IMR-90 (cell line): ENCODE measurements around the gene BRPF3. TPM values are rescaled to one million over a fixed set of nuclear protein-coding genes. Genes with fewer than 3 reads are reported as not detected.

ENCODE experiments used
- ATAC-seq: fragments of 200-7000 bp; cut with Tn5 transposase; 2 replicates; pipeline ENCODE4 v1.9.1; 2020; ENCODE audit warnings: low read depth, mild to moderate bottlenecking, moderate library complexity
- BruUV-seq: library from RNA; stranded (reverse); fragments of 400-500 nt; replicated peaks from 2 replicates; lab custom pipeline; 2021; lab: Mats Ljungman, UMichigan
- CTCF ChIA-PET: fragments of 300-600 bp; formaldehyde crosslinking; extraction: SDS; loops from one replicate; lab custom pipeline; 2021; ENCODE audit warnings: antibody characterized with exemption; lab: Yijun Ruan, JAX
- POLR2A ChIA-PET: fragments of 300-600 bp; sonication (Branson Sonifier 250); formaldehyde crosslinking; loops from one replicate; lab custom pipeline; 2022; ENCODE audit warnings: antibody characterized with exemption; ENCODE audit not compliant: unreplicated experiment; lab: Charles Lee
- DNase-seq: peaks from one replicate; pipeline ENCODE4 v3.0.0; 2013
- H2AFZ ChIP-seq: replicated peaks from 2 replicates; pipeline ENCODE3; 2013; ENCODE audit warnings: low read length, mild to moderate bottlenecking; ENCODE audit not compliant: poor library complexity
- H2AK5ac ChIP-seq: 2 replicates; pipeline ENCODE4 v1.6.1; 2013; ENCODE audit warnings: low read depth, low read length, inconsistent platforms
- H2AK9ac ChIP-seq: replicated peaks from 2 replicates; pipeline ENCODE3; 2013; ENCODE audit warnings: mild to moderate bottlenecking, low read depth, low read length, moderate library complexity; ENCODE audit not compliant: poor library complexity
- H2BK120ac ChIP-seq: 2 replicates; pipeline ENCODE4 v1.6.1; 2013; ENCODE audit warnings: low read depth, low read length, inconsistent platforms
- H2BK15ac ChIP-seq: 3 replicates; pipeline ENCODE4 v1.6.1; 2013; ENCODE audit warnings: low read depth, low read length, inconsistent platforms
- H2BK20ac ChIP-seq: 2 replicates; pipeline ENCODE4 v1.6.1; 2013; ENCODE audit warnings: low read depth, mild to moderate bottlenecking, inconsistent platforms, low read length, moderate library complexity
- H2BK5ac ChIP-seq: 2 replicates; pipeline ENCODE4 v1.6.1; 2013; ENCODE audit warnings: mild to moderate bottlenecking, low read depth, low read length, inconsistent platforms; ENCODE audit not compliant: poor library complexity, severe bottlenecking
- H3K14ac ChIP-seq: replicated peaks from 2 replicates; pipeline ENCODE4 v1.6.1; 2013; ENCODE audit warnings: low read depth, low read length, inconsistent platforms
- H3K18ac ChIP-seq: 2 replicates; pipeline ENCODE4 v1.6.1; 2013; ENCODE audit warnings: low read depth, low read length, control low read depth
- H3K23ac ChIP-seq: 2 replicates; pipeline ENCODE4 v1.6.1; 2013; ENCODE audit warnings: low read depth, low read length, inconsistent platforms
- H3K27ac ChIP-seq: 2 replicates; pipeline ENCODE4 v1.5.1; 2013; ENCODE audit warnings: mild to moderate bottlenecking, control low read depth, low read length; ENCODE audit not compliant: insufficient read depth
- H3K27me3 ChIP-seq: 2 replicates; pipeline ENCODE4 v1.6.1; 2013; ENCODE audit warnings: low read length; ENCODE audit not compliant: control insufficient read depth, insufficient read depth
- H3K36me3 ChIP-seq: 2 replicates; pipeline ENCODE4 v1.6.1; 2013; ENCODE audit warnings: low read length, mixed read lengths; ENCODE audit not compliant: control insufficient read depth, insufficient read depth
- H3K4ac ChIP-seq: 2 replicates; pipeline ENCODE4 v1.6.1; 2013; ENCODE audit warnings: low read depth, low read length, inconsistent platforms
- H3K4me1 ChIP-seq: 2 replicates; pipeline ENCODE4 v1.6.1; 2013; ENCODE audit warnings: low read length, mixed read lengths; ENCODE audit not compliant: control insufficient read depth, insufficient read depth
- H3K4me2 ChIP-seq: 2 replicates; pipeline ENCODE4 v1.6.1; 2013; ENCODE audit warnings: low read depth, mild to moderate bottlenecking, control low read depth, low read length, moderate library complexity
- H3K4me3 ChIP-seq: 2 replicates; pipeline ENCODE4 v1.5.1; 2013; ENCODE audit warnings: low read depth, mild to moderate bottlenecking, control low read depth, low read length, moderate library complexity; ENCODE audit not compliant: insufficient read depth
- H3K56ac ChIP-seq: 2 replicates; pipeline ENCODE4 v1.6.1; 2013; ENCODE audit warnings: low read length, inconsistent platforms; ENCODE audit not compliant: insufficient read depth; ENCODE audit errors: extremely low read depth
- H3K79me1 ChIP-seq, 2 experiments: 2 replicates each; pipeline ENCODE4 v1.6.1; 2013; ENCODE audit warnings: low read length in 2 of 2, inconsistent platforms in 1 of 2, low read depth in 1 of 2
- H3K9ac ChIP-seq: 2 replicates; pipeline ENCODE4 v1.6.1; 2013; ENCODE audit warnings: low read depth, low read length, control low read depth
- H3K9me1 ChIP-seq: 2 replicates; pipeline ENCODE4 v1.6.1; 2013; ENCODE audit warnings: low read length, inconsistent platforms; ENCODE audit not compliant: insufficient read depth
- H3K9me3 ChIP-seq: 2 replicates; pipeline ENCODE4 v1.6.1; 2013; ENCODE audit warnings: low read length; ENCODE audit not compliant: control insufficient read depth, insufficient read depth
- H4K20me1 ChIP-seq: 2 replicates; pipeline ENCODE4 v1.6.1; 2013; ENCODE audit warnings: low read length, inconsistent platforms; ENCODE audit not compliant: insufficient read depth
- H4K5ac ChIP-seq: 2 replicates; pipeline ENCODE4 v1.6.1; 2013; ENCODE audit warnings: mild to moderate bottlenecking, low read depth, low read length, control low read depth
- H4K8ac ChIP-seq, 2 experiments: 2 replicates each; pipeline ENCODE4 v1.6.1; 2013; ENCODE audit warnings: low read depth in 2 of 2, low read length in 2 of 2, control low read depth in 1 of 2, inconsistent platforms in 1 of 2
- H4K91ac ChIP-seq: 2 replicates; pipeline ENCODE4 v1.6.1; 2013; ENCODE audit warnings: low read depth, low read length, inconsistent platforms; ENCODE audit not compliant: insufficient read depth
- BHLHE40 ChIP-seq: fragments of 150-350 bp; IDR thresholded peaks from 2 replicates; pipeline ENCODE4 v1.6.1; 2016; ENCODE audit warnings: mild to moderate bottlenecking, low read depth, low read length
- CEBPB ChIP-seq: IDR thresholded peaks from 2 replicates; pipeline ENCODE4 v1.6.1; 2012; ENCODE audit warnings: low read depth, low read length, improper control_type of control experiment
- CHD1 ChIP-seq: IDR thresholded peaks from 2 replicates; pipeline ENCODE4 v1.6.1; 2012; ENCODE audit warnings: low read depth, low read length, improper control_type of control experiment
- FOS ChIP-seq: fragments of 150-350 bp; IDR thresholded peaks from 2 replicates; pipeline ENCODE4 v1.6.1; 2016; ENCODE audit warnings: low read depth, low read length
- MAFK ChIP-seq: IDR thresholded peaks from 2 replicates; pipeline ENCODE4 v1.6.1; 2012; ENCODE audit warnings: low read depth, low read length, improper control_type of control experiment
- MXI1 ChIP-seq: IDR thresholded peaks from 2 replicates; pipeline ENCODE4 v1.6.1; 2012; ENCODE audit warnings: low read depth, mild to moderate bottlenecking, low read length, moderate library complexity, borderline replicate concordance
- POLR2A ChIP-seq: IDR thresholded peaks from 2 replicates; pipeline ENCODE4 v1.6.1; 2012; ENCODE audit warnings: mild to moderate bottlenecking, low read depth, low read length
- RAD21 ChIP-seq: IDR thresholded peaks from 2 replicates; pipeline ENCODE4 v1.6.1; 2012; ENCODE audit warnings: low read length, improper control_type of control experiment
- RCOR1 ChIP-seq: IDR thresholded peaks from 2 replicates; pipeline ENCODE4 v1.6.1; 2012; ENCODE audit warnings: mild to moderate bottlenecking, low read length, improper control_type of control experiment; ENCODE audit not compliant: insufficient replicate concordance
- SMC3 ChIP-seq: fragments of 150-350 bp; IDR thresholded peaks from 2 replicates; pipeline ENCODE4 v1.6.1; 2016; ENCODE audit warnings: low read depth, mild to moderate bottlenecking, antibody characterized with exemption, low read length, moderate library complexity
- WGBS, 2 experiments: methylation state at CpG; one replicate each; pipeline versions ENCODE4 v1.1.5 to v1.1.7; 2013; ENCODE audit warnings: missing lambda C conversion rate in 2 of 2; ENCODE audit not compliant: insufficient read length in 1 of 2; ENCODE audit errors: extremely low coverage in 2 of 2; 5-methylcytosine and 5-hydroxymethylcytosine counted together
- dilution Hi-C: fragments of 300-500 bp; cut with HindIII; formaldehyde crosslinking; loops from one replicate; pipeline ENCODE4 v1.14.3; 2018; ENCODE audit warnings: low sequenced_read_pairs; ENCODE audit not compliant: unreplicated experiment
- in situ Hi-C: fragments of 300-500 bp; cut with MboI; formaldehyde crosslinking; loops from 3 replicates; pipeline ENCODE4 v1.14.3; 2019; ENCODE audit warnings: low sequenced_read_pairs, inconsistent platforms, mixed read lengths
- intact Hi-C: fragments of 100-400 bp; cut with micrococcal nuclease; formaldehyde crosslinking; loops from 2 replicates; pipeline ENCODE4 v1.10.0; 2022
- polyA plus RNA-seq, 3 experiments: library from polyadenylated mRNA; depleted of rRNA; stranded (reverse); fragments of >200 nt; gene quantifications; 2 replicates each; pipeline ENCODE4 v1.2.3, GENCODE V29; 2012; ENCODE audit warnings: low replicate concordance in 1 of 3
- total RNA-seq: library from RNA; depleted of rRNA; stranded (reverse); fragments of >200 nt; gene quantifications from 2 replicates; pipeline ENCODE4 v1.2.3, GENCODE V29; 2012
- TF ChIP-seq, protein P1 (sequence below): conservative IDR thresholded peaks from 2 replicates; pipeline ENCODE4 v1.5.1; 2012; ENCODE audit warnings: mild to moderate bottlenecking, low read depth, low read length, improper control_type of control experiment
- TF ChIP-seq, protein P2 (sequence below): fragments of 150-350 bp; IDR thresholded peaks from 2 replicates; pipeline ENCODE4 v1.6.1; 2016; ENCODE audit warnings: low read depth, mild to moderate bottlenecking, low read length, moderate library complexity, borderline replicate concordance

The BRPF3 gene
- total and polyA plus RNA-seq, 2 of the 4 experiments (the other 2 are of a cell fraction), result 10.2 to 17.2 TPM

DNA sequence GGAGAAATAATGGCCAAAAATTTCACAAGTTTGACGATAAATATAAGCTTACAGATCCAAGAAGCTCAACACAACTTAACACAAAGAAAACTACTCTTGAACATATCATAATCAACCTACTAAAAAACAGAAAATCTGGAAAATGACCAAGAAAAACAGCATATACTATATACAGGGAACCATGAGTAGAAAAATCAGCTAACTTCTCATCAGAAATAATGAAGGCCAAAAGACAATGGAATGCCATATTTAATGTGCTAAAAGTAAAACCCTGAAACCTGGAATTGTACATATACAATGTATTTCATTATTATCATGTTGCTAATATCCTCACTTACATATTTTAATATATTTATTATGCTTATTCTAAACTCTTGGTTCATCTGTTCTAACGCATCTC, 40.9 kb upstream of the BRPF3 start:
- Histone ChIP-seq H2AK5ac (no peak overlapping the region), H2AFZ (no peak overlapping the region), H3K14ac (no peak overlapping the region), H3K9me1 (no peaks in the 10 kb centered on the region), H2AK9ac (no peak overlapping the region), H2BK5ac (no peak overlapping the region), H2BK15ac (no peak overlapping the region), H3K79me1 (no peaks in the 10 kb centered on the region), H3K9me3 (peaks cover 7% of the 10 kb centered on the region; the same call in 1 of the 2 replicates), H2BK120ac (no peak overlapping the region), H4K5ac (no peak overlapping the region), H3K4me3 (no peak overlapping the region), H3K4me1 (no peaks in the 10 kb centered on the region), H4K8ac (no peak overlapping the region), H3K23ac (no peak overlapping the region), H3K56ac (no peak overlapping the region), H2BK20ac (no peak overlapping the region), H4K91ac (no peak overlapping the region), H3K27me3 (no peaks in the 10 kb centered on the region), H3K18ac (no peak overlapping the region), H4K20me1 (no peaks in the 10 kb centered on the region), H3K4me2 (no peak overlapping the region), H3K36me3 (no peaks in the 10 kb centered on the region), H3K4ac (no peak overlapping the region), H3K9ac (no peak overlapping the region), H3K27ac (no peak overlapping the region)
- dilution Hi-C loops, result no loop called here
- in situ Hi-C loops, result no loop called here
- intact Hi-C loops, result no loop called here
- POLR2A ChIA-PET, result no interaction called here
- ATAC-seq, result no peak
- no TSS peak for BruUV-seq
- TF ChIP-seq MAFK (no peak), MXI1 (no peak), CEBPB (no peak), FOS (no peak), POLR2A (no peak), BHLHE40 (no peak), SMC3 (no peak), RAD21 (no peak), CHD1 (no peak), RCOR1 (no peak)
- TF ChIP-seq, protein P1, sequence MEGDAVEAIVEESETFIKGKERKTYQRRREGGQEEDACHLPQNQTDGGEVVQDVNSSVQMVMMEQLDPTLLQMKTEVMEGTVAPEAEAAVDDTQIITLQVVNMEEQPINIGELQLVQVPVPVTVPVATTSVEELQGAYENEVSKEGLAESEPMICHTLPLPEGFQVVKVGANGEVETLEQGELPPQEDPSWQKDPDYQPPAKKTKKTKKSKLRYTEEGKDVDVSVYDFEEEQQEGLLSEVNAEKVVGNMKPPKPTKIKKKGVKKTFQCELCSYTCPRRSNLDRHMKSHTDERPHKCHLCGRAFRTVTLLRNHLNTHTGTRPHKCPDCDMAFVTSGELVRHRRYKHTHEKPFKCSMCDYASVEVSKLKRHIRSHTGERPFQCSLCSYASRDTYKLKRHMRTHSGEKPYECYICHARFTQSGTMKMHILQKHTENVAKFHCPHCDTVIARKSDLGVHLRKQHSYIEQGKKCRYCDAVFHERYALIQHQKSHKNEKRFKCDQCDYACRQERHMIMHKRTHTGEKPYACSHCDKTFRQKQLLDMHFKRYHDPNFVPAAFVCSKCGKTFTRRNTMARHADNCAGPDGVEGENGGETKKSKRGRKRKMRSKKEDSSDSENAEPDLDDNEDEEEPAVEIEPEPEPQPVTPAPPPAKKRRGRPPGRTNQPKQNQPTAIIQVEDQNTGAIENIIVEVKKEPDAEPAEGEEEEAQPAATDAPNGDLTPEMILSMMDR, result no peak
- TF ChIP-seq, protein P2, sequence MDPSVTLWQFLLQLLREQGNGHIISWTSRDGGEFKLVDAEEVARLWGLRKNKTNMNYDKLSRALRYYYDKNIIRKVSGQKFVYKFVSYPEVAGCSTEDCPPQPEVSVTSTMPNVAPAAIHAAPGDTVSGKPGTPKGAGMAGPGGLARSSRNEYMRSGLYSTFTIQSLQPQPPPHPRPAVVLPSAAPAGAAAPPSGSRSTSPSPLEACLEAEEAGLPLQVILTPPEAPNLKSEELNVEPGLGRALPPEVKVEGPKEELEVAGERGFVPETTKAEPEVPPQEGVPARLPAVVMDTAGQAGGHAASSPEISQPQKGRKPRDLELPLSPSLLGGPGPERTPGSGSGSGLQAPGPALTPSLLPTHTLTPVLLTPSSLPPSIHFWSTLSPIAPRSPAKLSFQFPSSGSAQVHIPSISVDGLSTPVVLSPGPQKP, result no peak
- CTCF ChIA-PET, result no interaction called here
- no CpG with 5 or more reads among the region's 2 CpGs for WGBS, 2 experiments
- DNase-seq, result no peak
